Measurements from ENCODE around the gene STX3.

- TF ChIP-seq EZH2phosphoT487 (IDR thresholded peaks at IDR 0.05; ENCODE audit: borderline replicate concordance) (no peak), CTCF (conservative IDR thresholded peaks at IDR 0.05; ENCODE audit: low read length) (no peak)
Measured at GRCh38 chr11:59815754-59816153, 60.6 kb downstream of the STX3 start.
